Adrenal gland (tissue), 12 donors: ENCODE data around the gene PGK2. TPM values are rescaled to one million over a fixed set of nuclear protein-coding genes. Genes with fewer than 3 reads are reported as not detected.

Experiments
- DNase-seq, 7 donors: peaks; one replicate each; pipeline ENCODE4 v3.0.0-alpha.2; 2019 to 2020
- H3K27ac ChIP-seq, 5 donors: fragments of 200-600 bp; sonication (generic) in 4 of 5; 1 replicate in 3 of 5; 2 replicates in 2 of 5; pipeline versions ENCODE4 v1.5.1 to v1.8.0; 2016 to 2020; ENCODE audit warnings: mild to moderate bottlenecking in 1 of 5
- H3K27me3 ChIP-seq: fragments of 200-600 bp; 2 replicates; pipeline ENCODE4 v1.8.0; 2021
- H3K36me3 ChIP-seq, 2 donors: fragments of 200-600 bp; replicated peaks in 1 of 2; 1 replicate in 1 of 2; 2 replicates in 1 of 2; pipeline versions ENCODE4 v1.5.1 to v1.8.0; 2018 to 2022
- H3K4me1 ChIP-seq, 2 donors: fragments of 200-600 bp; replicated peaks in 1 of 2; 1 replicate in 1 of 2; 2 replicates in 1 of 2; pipeline versions ENCODE4 v1.5.1 to v1.8.0; 2018 to 2021
- H3K4me3 ChIP-seq, 4 donors: fragments of 200-600 bp; sonication (generic) in 3 of 4; one replicate each; pipeline ENCODE4 v1.5.1; 2016 to 2018
- H3K9me3 ChIP-seq, 3 donors: fragments of 200-600 bp; sonication (generic) in 1 of 3; replicated peaks in 1 of 3; 1 replicate in 2 of 3; 2 replicates in 1 of 3; pipeline versions ENCODE4 v1.5.1 to v1.8.0; 2016 to 2021
- CTCF ChIP-seq, 6 experiments: fragments of 450-650 bp in 4 of 6; fragments of 200-600 bp in 2 of 6; sonication (generic) in 1 of 6; IDR thresholded peaks; 1 replicate in 5 of 6; 2 replicates in 1 of 6; pipeline versions ENCODE4 v1.5.1 to v1.8.0; 2016 to 2021; ENCODE audit warnings: antibody characterized with exemption in 6 of 6, mild to moderate bottlenecking in 2 of 6, moderate library complexity in 1 of 6
- POLR2A ChIP-seq, 2 donors: fragments of 450-650 bp; IDR thresholded peaks; one replicate each; pipeline ENCODE4 v1.6.1; 2017; ENCODE audit warnings: antibody characterized with exemption in 2 of 2, mild to moderate bottlenecking in 2 of 2, moderate library complexity in 1 of 2
- WGBS, 4 donors: extraction: QIAGEN DNeasy Blood & Tissue Kit in 2 of 4; methylation state at CpG; one replicate each; pipeline versions ENCODE4 v1.1.5 to v1.1.7; 2013 to 2017; 5-methylcytosine and 5-hydroxymethylcytosine counted together
- intact Hi-C, 2 donors: fragments of 100-400 bp; cut with DNase I; formaldehyde crosslinking; loops; one replicate each; pipeline versions ENCODE4 v1.14.1 to v1.15.0; 2022 to 2023
- polyA plus RNA-seq, 3 donors: library from polyadenylated mRNA; stranded (reverse); fragments of 200-250 nt in 2 of 3; fragments of 350-450 nt in 1 of 3; fragmentation: Illumina TruSeq in 1 of 3; extraction: RNeasy Lipid Tissue Mini Kit (QIAGEN cat#74804) in 1 of 3; gene quantifications; one replicate each; pipeline ENCODE4 v1.2.3, GENCODE V29; 2013 to 2014
- total RNA-seq, 9 donors: library from RNA; depleted of rRNA in 4 of 9; stranded (reverse); fragments of >200 nt in 4 of 9; fragments of 120-200 nt in 1 of 9; fragmentation: NEBNext Ultra II Directional in 1 of 9; extraction: Animal tissue kit (Norgen Biotek cat#: 25700) in 1 of 9; gene quantifications; one replicate each; pipeline versions ENCODE4 v1.1.0 to v1.2.4, GENCODE V29; 2013 to 2023
- donor health status: healthy with polysubstance abuse.
- donor health status: Bipolar disorder and iron deficiency.
- donor health status: DM: yes; HTN: yes; CAD: no.
- donor health status: DM: no; HTN: no; CAD: no.
- donor health status: DM: no; HTN: no; CAD: no.
- donor health status: DM: yes; HTN: yes; CAD: no.

The PGK2 gene
- total and polyA plus RNA-seq, 12 donors: not detected

- Histone ChIP-seq H3K4me1 (no peaks in the 10 kb centered on the region), H3K27me3 (no peaks in the 10 kb centered on the region), H3K9me3 (no peaks in the 10 kb centered on the region), H3K4me3 (no peak overlapping the region), H3K36me3 (no peaks in the 10 kb centered on the region), H3K27ac (no peak overlapping the region)
- WGBS, 4 donors: 81 to 92% (median 86%) methylated on average over 7 of the region's 7 CpGs
- intact Hi-C loops: no loop called here
- TF ChIP-seq CTCF (IDR thresholded peaks at IDR 0.05): no peak
- TF ChIP-seq POLR2A (IDR thresholded peaks at IDR 0.05): no peak
- DNase-seq: no peak
Observed at GRCh38 chr6:49782725-49783124, 4.4 kb downstream of the PGK2 start.

GRCh38 chr6:49782293-49782692 lies 4.8 kb downstream of the PGK2 start:
- no peaks in the 10 kb centered on the region for H3K9me3 ChIP-seq
- 40 to 76% (median 60%) methylated on average over 1 of the region's 1 CpG for WGBS, 4 donors
- TF ChIP-seq CTCF (IDR thresholded peaks at IDR 0.05) (no peak), POLR2A (IDR thresholded peaks at IDR 0.05) (no peak)
- H3K27me3 ChIP-seq: no peaks in the 10 kb centered on the region
- intact Hi-C loops: no loop called here
- H3K4me3 ChIP-seq: no peak overlapping the region
- no peak for DNase-seq
- no peak overlapping the region for H3K27ac ChIP-seq
- H3K4me1 ChIP-seq: no peaks in the 10 kb centered on the region
- no peaks in the 10 kb centered on the region for H3K36me3 ChIP-seq

- DNase-seq: no peak
- Histone ChIP-seq H3K27ac (no peak overlapping the region), H3K4me3 (no peak overlapping the region), H3K27me3 (no peaks in the 10 kb centered on the region), H3K36me3 (no peaks in the 10 kb centered on the region), H3K9me3 (no peaks in the 10 kb centered on the region), H3K4me1 (no peaks in the 10 kb centered on the region)
- WGBS, 4 donors: 13 to 26% (median 19%) methylated on average over 1 of the region's 1 CpG
- TF ChIP-seq CTCF (IDR thresholded peaks at IDR 0.05) (no peak), POLR2A (IDR thresholded peaks at IDR 0.05) (no peak)
- intact Hi-C loops: no loop called here
Observed at GRCh38 chr6:49776444-49776843, 10.6 kb downstream of the PGK2 start.

GRCh38 chr6:49775043-49775442 lies 12.0 kb downstream of the PGK2 start:
- TF ChIP-seq CTCF (IDR thresholded peaks at IDR 0.05): no peak
- TF ChIP-seq POLR2A (IDR thresholded peaks at IDR 0.05): no peak
- DNase-seq: no peak
- H3K36me3 ChIP-seq: no peaks in the 10 kb centered on the region
- no peak overlapping the region for H3K4me3 ChIP-seq
- intact Hi-C loops: no loop called here
- no peaks in the 10 kb centered on the region for H3K9me3 ChIP-seq
- no peaks in the 10 kb centered on the region for H3K4me1 ChIP-seq
- no peaks in the 10 kb centered on the region for H3K27me3 ChIP-seq
- no peak overlapping the region for H3K27ac ChIP-seq
